Lower leg skin (tissue), 3 donors: ENCODE data around the gene KLHL6.

ENCODE experiments used
- POLR2A ChIP-seq, 2 donors: fragments of 450-650 bp; IDR thresholded peaks; one replicate each; pipeline ENCODE4 v1.6.1; 2016 to 2017; ENCODE audit warnings: antibody characterized with exemption in 2 of 2, mild to moderate bottlenecking in 1 of 2, moderate library complexity in 1 of 2
- TF ChIP-seq, protein P1 (sequence below), 3 donors: fragments of 450-650 bp; IDR thresholded peaks; one replicate each; pipeline ENCODE4 v1.5.1; 2016; ENCODE audit warnings: antibody characterized with exemption in 3 of 3, mild to moderate bottlenecking in 3 of 3, moderate library complexity in 2 of 3

DNA sequence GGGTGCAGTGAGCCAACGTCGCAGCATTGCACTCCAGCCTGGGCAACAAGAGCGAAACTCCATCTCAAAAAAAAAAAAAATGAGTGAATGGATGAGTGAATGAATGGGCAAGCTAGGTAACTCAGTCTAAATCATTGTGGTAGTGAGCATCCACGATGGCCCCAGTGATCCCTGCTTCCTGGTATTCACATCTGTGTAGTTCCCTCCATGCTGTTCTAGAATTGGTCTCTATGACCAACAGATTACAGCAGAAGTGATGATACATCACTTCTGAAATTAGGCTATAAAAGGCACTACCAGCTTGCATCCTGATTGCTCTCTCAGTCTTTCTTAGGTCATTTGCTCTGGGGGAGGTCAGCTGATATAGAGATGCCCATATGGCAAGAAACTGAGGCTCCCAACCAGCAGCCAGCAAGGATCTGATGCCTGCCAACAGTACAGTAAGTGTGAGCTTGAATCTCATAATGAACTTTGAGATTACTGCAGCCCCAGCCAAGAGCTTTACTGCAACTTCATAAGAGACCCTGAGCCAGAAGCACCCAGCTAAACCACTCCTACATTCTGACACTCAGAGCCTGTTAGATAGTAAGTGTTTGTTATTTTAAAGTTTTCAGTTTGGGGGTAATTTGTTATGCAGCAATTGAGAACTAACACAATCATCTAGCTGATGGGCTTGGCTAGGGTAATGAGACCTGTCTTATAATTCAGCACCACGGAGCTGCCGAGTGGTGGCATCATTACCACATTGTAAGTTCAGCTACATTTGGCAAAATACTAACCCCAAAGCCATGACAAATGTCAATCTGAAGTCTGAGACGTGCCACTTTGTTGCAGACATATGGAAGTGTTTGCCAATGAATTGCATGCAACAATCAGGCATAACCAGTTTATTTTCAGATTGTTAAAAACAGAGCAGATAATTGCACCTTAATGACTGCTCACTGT lies 53.0 kb downstream of the KLHL6 start:
- TF ChIP-seq, protein P1, sequence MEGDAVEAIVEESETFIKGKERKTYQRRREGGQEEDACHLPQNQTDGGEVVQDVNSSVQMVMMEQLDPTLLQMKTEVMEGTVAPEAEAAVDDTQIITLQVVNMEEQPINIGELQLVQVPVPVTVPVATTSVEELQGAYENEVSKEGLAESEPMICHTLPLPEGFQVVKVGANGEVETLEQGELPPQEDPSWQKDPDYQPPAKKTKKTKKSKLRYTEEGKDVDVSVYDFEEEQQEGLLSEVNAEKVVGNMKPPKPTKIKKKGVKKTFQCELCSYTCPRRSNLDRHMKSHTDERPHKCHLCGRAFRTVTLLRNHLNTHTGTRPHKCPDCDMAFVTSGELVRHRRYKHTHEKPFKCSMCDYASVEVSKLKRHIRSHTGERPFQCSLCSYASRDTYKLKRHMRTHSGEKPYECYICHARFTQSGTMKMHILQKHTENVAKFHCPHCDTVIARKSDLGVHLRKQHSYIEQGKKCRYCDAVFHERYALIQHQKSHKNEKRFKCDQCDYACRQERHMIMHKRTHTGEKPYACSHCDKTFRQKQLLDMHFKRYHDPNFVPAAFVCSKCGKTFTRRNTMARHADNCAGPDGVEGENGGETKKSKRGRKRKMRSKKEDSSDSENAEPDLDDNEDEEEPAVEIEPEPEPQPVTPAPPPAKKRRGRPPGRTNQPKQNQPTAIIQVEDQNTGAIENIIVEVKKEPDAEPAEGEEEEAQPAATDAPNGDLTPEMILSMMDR (IDR thresholded peaks at IDR 0.05) = no peak
- TF ChIP-seq POLR2A (IDR thresholded peaks at IDR 0.05) = no peak
